Naive B cell (primary cell): Measurements from ENCODE around the gene GNG12. TPM values are rescaled to one million over a fixed set of nuclear protein-coding genes. Genes with fewer than 3 reads are reported as not detected.
"Not testable (repeated sequence)": the region's sequence is repeated elsewhere in the genome, so short reads cannot be mapped to it uniquely, and the experiment has no call there.

ENCODE experiments used
- ATAC-seq, 2 donors: fragments of 150-1000 bp; cut with Tn5 transposase; 2 replicates each; pipeline ENCODE4 v1.10.0; 2021; ENCODE audit warnings: low read depth in 2 of 2, mild to moderate bottlenecking in 2 of 2, moderate library complexity in 2 of 2
- DNase-seq: peaks from one replicate; pipeline ENCODE4 v3.0.0; 2022
- H3K27ac Mint-ChIP-seq, 6 donors: one replicate each; pipeline ENCODE4 v1.8.0; 2020 to 2022; ENCODE audit warnings: mild to moderate bottlenecking in 6 of 6, mixed read lengths in 6 of 6, moderate library complexity in 5 of 6, inconsistent platforms in 2 of 6
- H3K27me3 Mint-ChIP-seq, 3 donors: one replicate each; pipeline ENCODE4 v1.8.0; 2021 to 2022; ENCODE audit warnings: mixed read lengths in 3 of 3, mild to moderate bottlenecking in 1 of 3
- H3K36me3 Mint-ChIP-seq, 2 donors: one replicate each; pipeline ENCODE4 v1.8.0; 2020 to 2022; ENCODE audit warnings: mixed read lengths in 2 of 2, inconsistent platforms in 1 of 2, mild to moderate bottlenecking in 1 of 2
- H3K4me1 Mint-ChIP-seq, 3 donors: one replicate each; pipeline ENCODE4 v1.8.0; 2020 to 2022; ENCODE audit warnings: mixed read lengths in 3 of 3, inconsistent platforms in 1 of 3, mild to moderate bottlenecking in 1 of 3, moderate library complexity in 1 of 3
- H3K4me3 Mint-ChIP-seq, 8 donors: one replicate each; pipeline ENCODE4 v1.8.0; 2020 to 2022; ENCODE audit warnings: mild to moderate bottlenecking in 8 of 8, mixed read lengths in 8 of 8, moderate library complexity in 8 of 8, inconsistent platforms in 2 of 8
- H3K9me3 Mint-ChIP-seq, 7 donors: one replicate each; pipeline ENCODE4 v1.8.0; 2020 to 2022; ENCODE audit warnings: mixed read lengths in 7 of 7, mild to moderate bottlenecking in 5 of 7, inconsistent platforms in 2 of 7, moderate library complexity in 1 of 7
- polyA plus RNA-seq, 6 donors: library from polyadenylated mRNA; unstranded; fragments of 300-500 nt; fragmentation: Illumina TruSeq; gene quantifications; one replicate each; pipeline ENCODE4 v1.2.3, GENCODE V29; 2021; ENCODE audit warnings: low read depth in 6 of 6

GNG12 gene
- polyA plus RNA-seq, 6 donors from 2014 or later, result not detected

GRCh38 chr1:67674260-67675011 lies 158.8 kb downstream of the GNG12 start:
- no peak overlapping the region for H3K4me3 Mint-ChIP-seq

GRCh38 chr1:67673468-67674201 lies 159.6 kb downstream of the GNG12 start:
- H3K27me3 Mint-ChIP-seq, result peaks cover 4 to 25% (median 11%) of the 10 kb centered on the region in 3 donors
- no peak overlapping the region for H3K27ac Mint-ChIP-seq
- no peak for ATAC-seq
- H3K36me3 Mint-ChIP-seq, result no peaks in the 10 kb centered on the region
- H3K4me1 Mint-ChIP-seq, result peaks cover 0 to 7% (median 0%) of the 10 kb centered on the region in 3 donors
- H3K9me3 Mint-ChIP-seq, result no peaks in the 10 kb centered on the region
- DNase-seq, result no peak
- no peak overlapping the region for H3K4me3 Mint-ChIP-seq

More at GRCh38 chr1:67674260-67675011, 158.8 kb downstream of the GNG12 start:
- DNase-seq (no peak), ATAC-seq (peak; percentile 30 to 33)
- H3K4me1 Mint-ChIP-seq, result peaks cover 0 to 7% (median 0%) of the 10 kb centered on the region in 3 donors
- no peaks in the 10 kb centered on the region for H3K36me3 Mint-ChIP-seq
- H3K27ac Mint-ChIP-seq, result no peak overlapping the region
- H3K9me3 Mint-ChIP-seq, result no peaks in the 10 kb centered on the region
- peaks cover 0 to 19% (median 11%) of the 10 kb centered on the region in 3 donors for H3K27me3 Mint-ChIP-seq

- Mint-ChIP-seq H3K4me1 (peaks cover 0 to 7% (median 0%) of the 10 kb centered on the region in 3 donors), H3K36me3 (no peaks in the 10 kb centered on the region), H3K27ac (no peak overlapping the region), H3K9me3 (no peaks in the 10 kb centered on the region), H3K4me3 (no peak overlapping the region), H3K27me3 (peaks cover 5 to 38% (median 19%) of the 10 kb centered on the region in 3 donors)
- ATAC-seq (no peak), DNase-seq (no peak)
Observed at GRCh38 chr1:67672260-67672803, 160.9 kb downstream of the GNG12 start.

- no peak overlapping the region for H3K4me3 Mint-ChIP-seq
- H3K27me3 Mint-ChIP-seq, result peaks cover 9 to 42% (median 19%) of the 10 kb centered on the region in 3 donors
- H3K27ac Mint-ChIP-seq, result no peak overlapping the region
- H3K4me1 Mint-ChIP-seq, result peaks cover 0 to 5% (median 0%) of the 10 kb centered on the region in 3 donors
- no peaks in the 10 kb centered on the region for H3K36me3 Mint-ChIP-seq
- ATAC-seq (no peak), DNase-seq (no peak)
- H3K9me3 Mint-ChIP-seq, result no peaks in the 10 kb centered on the region
Observed at GRCh38 chr1:67668660-67669059, 164.6 kb downstream of the GNG12 start.

GRCh38 chr1:67666636-67667035 lies 166.6 kb downstream of the GNG12 start:
- H3K27me3 Mint-ChIP-seq, result peaks cover 9 to 49% (median 24%) of the 10 kb centered on the region in 3 donors
- H3K4me1 Mint-ChIP-seq, result peaks cover 0 to 5% (median 0%) of the 10 kb centered on the region in 3 donors
- no peaks in the 10 kb centered on the region for H3K9me3 Mint-ChIP-seq
- H3K27ac Mint-ChIP-seq, result no peak overlapping the region
- DNase-seq (no peak), ATAC-seq (no peak)
- H3K36me3 Mint-ChIP-seq, result no peaks in the 10 kb centered on the region
- no peak overlapping the region for H3K4me3 Mint-ChIP-seq

- H3K9me3 Mint-ChIP-seq, H3K36me3 Mint-ChIP-seq, H3K27ac Mint-ChIP-seq, H3K4me3 Mint-ChIP-seq, DNase-seq, ATAC-seq, H3K4me1 Mint-ChIP-seq: not testable (repeated sequence)
- H3K27me3 Mint-ChIP-seq, result peaks cover 14 to 50% (median 26%) of the 10 kb centered on the region in 3 donors
Observed at GRCh38 chr1:67665307-67665706, 168.0 kb downstream of the GNG12 start.

- no peak for ATAC-seq
- H3K27me3 Mint-ChIP-seq, result peaks cover 17 to 55% (median 37%) of the 10 kb centered on the region in 3 donors
- H3K36me3 Mint-ChIP-seq, result peaks cover 0 to 9% of the 10 kb centered on the region in 2 donors
- H3K4me1 Mint-ChIP-seq, result peaks cover 0 to 5% (median 0%) of the 10 kb centered on the region in 3 donors
- H3K9me3 Mint-ChIP-seq, result peaks cover 0 to 1% (median 0%) of the 10 kb centered on the region in 7 donors
- H3K4me3 Mint-ChIP-seq, result no peak overlapping the region
- DNase-seq, result no peak
- no peak overlapping the region for H3K27ac Mint-ChIP-seq
Observed at GRCh38 chr1:67664048-67664447, 169.2 kb downstream of the GNG12 start.

GRCh38 chr1:67662884-67663283 lies 170.4 kb downstream of the GNG12 start:
- H3K27ac Mint-ChIP-seq, result no peak overlapping the region
- H3K4me3 Mint-ChIP-seq, result no peak overlapping the region
- H3K4me1 Mint-ChIP-seq, result peaks cover 0 to 5% (median 0%) of the 10 kb centered on the region in 3 donors
- H3K36me3 Mint-ChIP-seq, result peaks cover 0 to 9% of the 10 kb centered on the region in 2 donors
- no peak for DNase-seq
- peaks cover 0 to 1% (median 0%) of the 10 kb centered on the region in 7 donors for H3K9me3 Mint-ChIP-seq
- peaks cover 13 to 52% (median 32%) of the 10 kb centered on the region in 3 donors for H3K27me3 Mint-ChIP-seq
- no peak for ATAC-seq

- Mint-ChIP-seq H3K27me3 (peaks cover 12 to 42% (median 28%) of the 10 kb centered on the region in 3 donors), H3K4me3 (no peak overlapping the region), H3K36me3 (peaks cover 0 to 9% of the 10 kb centered on the region in 2 donors), H3K9me3 (peaks cover 0 to 2% (median 0%) of the 10 kb centered on the region in 7 donors), H3K4me1 (peaks cover 0 to 4% (median 0%) of the 10 kb centered on the region in 3 donors), H3K27ac (no peak overlapping the region)
- ATAC-seq (no peak), DNase-seq (no peak)
Observed at GRCh38 chr1:67659229-67659628, 174.0 kb downstream of the GNG12 start.

GRCh38 chr1:67657152-67657551 lies 176.1 kb downstream of the GNG12 start:
- ATAC-seq, result not testable (repeated sequence)

GRCh38 chr1:67655581-67655980 lies 177.7 kb downstream of the GNG12 start:
- no peak for DNase-seq
- Mint-ChIP-seq H3K4me1 (no peaks in the 10 kb centered on the region), H3K9me3 (peaks cover 0 to 2% (median 0%) of the 10 kb centered on the region in 7 donors), H3K27ac (peak overlapping the region in 1 of 6 donors; percentile 3), H3K27me3 (peaks cover 13 to 17% (median 14%) of the 10 kb centered on the region in 3 donors), H3K36me3 (peaks cover 0 to 6% of the 10 kb centered on the region in 2 donors), H3K4me3 (no peak overlapping the region)
- no peak for ATAC-seq

More at GRCh38 chr1:67657152-67657551, 176.1 kb downstream of the GNG12 start:
- H3K27ac Mint-ChIP-seq, DNase-seq, H3K4me1 Mint-ChIP-seq, H3K9me3 Mint-ChIP-seq, H3K36me3 Mint-ChIP-seq, H3K4me3 Mint-ChIP-seq: not testable (repeated sequence)
- H3K27me3 Mint-ChIP-seq, result peaks cover 12 to 32% (median 24%) of the 10 kb centered on the region in 3 donors

- Mint-ChIP-seq H3K36me3 (no peaks in the 10 kb centered on the region), H3K4me3 (no peak overlapping the region), H3K9me3 (peaks cover 0 to 2% (median 0%) of the 10 kb centered on the region in 7 donors), H3K27ac (no peak overlapping the region), H3K4me1 (no peaks in the 10 kb centered on the region), H3K27me3 (peaks cover 0 to 8% (median 2%) of the 10 kb centered on the region in 3 donors)
- no peak for ATAC-seq
- no peak for DNase-seq
Observed at GRCh38 chr1:67653304-67653703, 180.0 kb downstream of the GNG12 start.

- no peaks in the 10 kb centered on the region for H3K36me3 Mint-ChIP-seq
- no peak for DNase-seq
- H3K4me1 Mint-ChIP-seq, result no peaks in the 10 kb centered on the region
- peaks cover 0 to 8% (median 0%) of the 10 kb centered on the region in 3 donors for H3K27me3 Mint-ChIP-seq
- peaks cover 0 to 2% (median 0%) of the 10 kb centered on the region in 7 donors for H3K9me3 Mint-ChIP-seq
- ATAC-seq, result no peak
- no peak overlapping the region for H3K4me3 Mint-ChIP-seq
- H3K27ac Mint-ChIP-seq, result no peak overlapping the region
Observed at GRCh38 chr1:67652800-67653199, 180.5 kb downstream of the GNG12 start.
